HepG2 (cell line): Measurements from ENCODE around the gene SP6. TPM values are rescaled to one million over a fixed set of nuclear protein-coding genes. Genes with fewer than 3 reads are reported as not detected.

Experiments used
- GABPA ChIP-seq, 2 experiments: IDR thresholded peaks; 2 replicates each; pipeline ENCODE4 v1.6.1; 2011 to 2016; ENCODE audit warnings: low read depth in 2 of 2, low read length in 1 of 2, missing biosample characterization in 1 of 2, missing genetic modification characterization in 1 of 2
- HDAC2 ChIP-seq: sonication (generic); formaldehyde crosslinking; IDR thresholded peaks from 2 replicates; pipeline ENCODE4 v1.4.0; 2020; ENCODE audit warnings: missing genetic modification reagents
- HOXA9 ChIP-seq: sonication (generic); formaldehyde crosslinking; IDR thresholded peaks from 2 replicates; pipeline ENCODE4 v1.8.1; 2022; ENCODE audit warnings: missing genetic modification reagents, mild to moderate bottlenecking, moderate library complexity, borderline replicate concordance
- KLF9 ChIP-seq: IDR thresholded peaks from 2 replicates; pipeline ENCODE4 v1.6.1; 2016; ENCODE audit warnings: low read depth
- MED1 ChIP-seq: sonication (generic); formaldehyde crosslinking; IDR thresholded peaks from 2 replicates; pipeline ENCODE4 v1.4.0; 2020; ENCODE audit warnings: missing genetic modification reagents
- PCBP2 ChIP-seq: fragments of 200-400 bp; formaldehyde crosslinking; optimal IDR thresholded peaks from 2 replicates; pipeline ENCODE3; 2018; ENCODE audit warnings: low read length, low read depth; ENCODE audit not compliant: poor library complexity, severe bottlenecking
- RAD21 ChIP-seq: fragments of 450-650 bp; formaldehyde crosslinking; IDR thresholded peaks from 2 replicates; pipeline ENCODE4 v1.5.0; 2020; ENCODE audit warnings: mild to moderate bottlenecking
- SALL2 ChIP-seq: sonication (generic); formaldehyde crosslinking; IDR thresholded peaks from 2 replicates; pipeline ENCODE4 v1.8.1; 2023; ENCODE audit warnings: mild to moderate bottlenecking, missing genetic modification reagents, inconsistent platforms
- SMARCC2 ChIP-seq: fragments of 450-650 bp; IDR thresholded peaks from 2 replicates; pipeline ENCODE4 v1.6.1; 2017; ENCODE audit warnings: antibody characterized with exemption, mild to moderate bottlenecking
- SMYD3 ChIP-seq: sonication (generic); formaldehyde crosslinking; IDR thresholded peaks from 2 replicates; pipeline ENCODE4 v1.8.1; 2023; ENCODE audit warnings: mild to moderate bottlenecking, missing genetic modification reagents
- UBTF ChIP-seq: sonication (generic); formaldehyde crosslinking; IDR thresholded peaks from 2 replicates; pipeline ENCODE4 v1.4.0; 2020; ENCODE audit warnings: mild to moderate bottlenecking, missing genetic modification reagents
- YEATS2 ChIP-seq: sonication (generic); formaldehyde crosslinking; IDR thresholded peaks from 2 replicates; pipeline ENCODE4 v1.4.0; 2020; ENCODE audit warnings: missing genetic modification reagents, borderline replicate concordance
- ZBTB38 ChIP-seq: sonication (generic); formaldehyde crosslinking; IDR thresholded peaks from 2 replicates; pipeline ENCODE4 v1.5.1; 2020; ENCODE audit warnings: mild to moderate bottlenecking, missing genetic modification reagents
- ZNF18 ChIP-seq: sonication (generic); formaldehyde crosslinking; IDR thresholded peaks from 2 replicates; pipeline ENCODE4 v1.8.0; 2022; ENCODE audit warnings: mild to moderate bottlenecking, missing genetic modification reagents; ENCODE audit not compliant: insufficient replicate concordance
- ZNF546 ChIP-seq: sonication (generic); formaldehyde crosslinking; conservative IDR thresholded peaks from 2 replicates; pipeline ENCODE4 v1.8.1; 2023; ENCODE audit warnings: mild to moderate bottlenecking, missing genetic modification reagents
- polyA plus RNA-seq, 8 experiments: library from polyadenylated mRNA; depleted of rRNA in 3 of 8; stranded (reverse) in 7 of 8; unstranded in 1 of 8; fragments of >200 nt; fragmentation: Illumina TruSeq in 4 of 8; extraction: Trizol in 4 of 8; gene quantifications; 2 replicates each; pipeline versions ENCODE4 v1.2.1 to v1.2.3, GENCODE V29; 2011 to 2016; ENCODE audit warnings: low read depth in 4 of 8, missing spikeins in 1 of 8, mixed read lengths in 1 of 8; ENCODE audit not compliant: insufficient read depth in 1 of 8
- total RNA-seq, 5 experiments: library from RNA; depleted of rRNA; stranded (reverse); fragments of >200 nt; fragmentation: Illumina TruSeq; extraction: Trizol; gene quantifications; 2 replicates each; pipeline ENCODE4 v1.2.3, GENCODE V29; 2016; ENCODE audit warnings: low read depth in 1 of 5
- TF ChIP-seq, protein P1 (sequence below): sonication (generic); formaldehyde crosslinking; IDR thresholded peaks from 2 replicates; pipeline ENCODE4 v1.5.1; 2020; ENCODE audit warnings: missing genetic modification reagents, mild to moderate bottlenecking, borderline replicate concordance
- TF ChIP-seq, protein P2 (sequence below): sonication (generic); formaldehyde crosslinking; IDR thresholded peaks from 2 replicates; pipeline ENCODE4 v1.4.0; 2020; ENCODE audit warnings: mild to moderate bottlenecking, low read depth, missing genetic modification reagents
- TF ChIP-seq, protein P3 (sequence below): sonication (generic); formaldehyde crosslinking; conservative IDR thresholded peaks from 2 replicates; pipeline ENCODE4 v1.4.0; 2020; ENCODE audit warnings: missing genetic modification reagents

SP6 gene
- total and polyA plus RNA-seq, 2 of the 13 experiments (the other 11 are each of a cell fraction or from before 2014, with no cell fraction given), result 0.07 TPM

- TF ChIP-seq UBTF (no peak), ZNF18 (no peak), HDAC2 (CRISPR knock-in tag) (no peak), ZNF546 (CRISPR knock-in tag) (no peak), SALL2 (no peak), KLF9 (CRISPR knock-in tag) (no peak), RAD21 (CRISPR knock-in tag) (no peak), YEATS2 (CRISPR knock-in tag) (no peak), PCBP2 (no peak), GABPA (IDR thresholded peaks at IDR 0.05; ENCODE audit: low read depth, low read length) (no peak), GABPA (CRISPR knock-in tag; IDR thresholded peaks at IDR 0.05; ENCODE audit: low read depth) (peak; percentile 26; the same call in 1 of the 2 replicates), ZBTB38 (CRISPR knock-in tag) (no peak), SMARCC2 (no peak), MED1 (peak; percentile 33; the same call in 1 of the 2 replicates), SMYD3 (CRISPR knock-in tag) (no peak), HOXA9 (CRISPR knock-in tag) (no peak)
- TF ChIP-seq, protein P1, sequence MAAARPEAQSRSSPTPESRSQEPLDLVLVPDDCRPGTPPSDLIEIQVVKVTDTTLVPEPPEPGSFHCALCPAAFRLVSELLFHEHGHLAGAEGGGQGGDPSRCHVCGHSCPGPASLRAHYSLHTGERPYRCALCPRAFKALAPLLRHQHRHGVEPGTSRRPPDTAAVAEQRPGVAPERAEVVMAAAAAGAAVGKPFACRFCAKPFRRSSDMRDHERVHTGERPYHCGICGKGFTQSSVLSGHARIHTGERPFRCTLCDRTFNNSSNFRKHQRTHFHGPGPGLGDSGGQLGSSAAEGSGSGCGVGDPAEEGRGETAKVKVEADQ (CRISPR knock-in tag), result no peak
- TF ChIP-seq, protein P2, sequence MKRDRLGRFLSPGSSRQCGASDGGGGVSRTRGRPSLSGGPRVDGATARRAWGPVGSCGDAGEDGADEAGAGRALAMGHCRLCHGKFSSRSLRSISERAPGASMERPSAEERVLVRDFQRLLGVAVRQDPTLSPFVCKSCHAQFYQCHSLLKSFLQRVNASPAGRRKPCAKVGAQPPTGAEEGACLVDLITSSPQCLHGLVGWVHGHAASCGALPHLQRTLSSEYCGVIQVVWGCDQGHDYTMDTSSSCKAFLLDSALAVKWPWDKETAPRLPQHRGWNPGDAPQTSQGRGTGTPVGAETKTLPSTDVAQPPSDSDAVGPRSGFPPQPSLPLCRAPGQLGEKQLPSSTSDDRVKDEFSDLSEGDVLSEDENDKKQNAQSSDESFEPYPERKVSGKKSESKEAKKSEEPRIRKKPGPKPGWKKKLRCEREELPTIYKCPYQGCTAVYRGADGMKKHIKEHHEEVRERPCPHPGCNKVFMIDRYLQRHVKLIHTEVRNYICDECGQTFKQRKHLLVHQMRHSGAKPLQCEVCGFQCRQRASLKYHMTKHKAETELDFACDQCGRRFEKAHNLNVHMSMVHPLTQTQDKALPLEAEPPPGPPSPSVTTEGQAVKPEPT (CRISPR knock-in tag), result no peak
- TF ChIP-seq, protein P3, sequence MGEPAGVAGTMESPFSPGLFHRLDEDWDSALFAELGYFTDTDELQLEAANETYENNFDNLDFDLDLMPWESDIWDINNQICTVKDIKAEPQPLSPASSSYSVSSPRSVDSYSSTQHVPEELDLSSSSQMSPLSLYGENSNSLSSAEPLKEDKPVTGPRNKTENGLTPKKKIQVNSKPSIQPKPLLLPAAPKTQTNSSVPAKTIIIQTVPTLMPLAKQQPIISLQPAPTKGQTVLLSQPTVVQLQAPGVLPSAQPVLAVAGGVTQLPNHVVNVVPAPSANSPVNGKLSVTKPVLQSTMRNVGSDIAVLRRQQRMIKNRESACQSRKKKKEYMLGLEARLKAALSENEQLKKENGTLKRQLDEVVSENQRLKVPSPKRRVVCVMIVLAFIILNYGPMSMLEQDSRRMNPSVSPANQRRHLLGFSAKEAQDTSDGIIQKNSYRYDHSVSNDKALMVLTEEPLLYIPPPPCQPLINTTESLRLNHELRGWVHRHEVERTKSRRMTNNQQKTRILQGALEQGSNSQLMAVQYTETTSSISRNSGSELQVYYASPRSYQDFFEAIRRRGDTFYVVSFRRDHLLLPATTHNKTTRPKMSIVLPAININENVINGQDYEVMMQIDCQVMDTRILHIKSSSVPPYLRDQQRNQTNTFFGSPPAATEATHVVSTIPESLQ (CRISPR knock-in tag), result no peak
Measured at GRCh38 chr17:47862621-47863440, 11.9 kb upstream of the SP6 start (continued).
